Esophagus squamous epithelium (tissue), 4 donors: ENCODE measurements around the gene GNG12.

ENCODE experiments used
- CTCF ChIP-seq, 6 experiments: fragments of 450-650 bp in 4 of 6; fragments of 200-600 bp in 2 of 6; sonication (generic) in 2 of 6; IDR thresholded peaks; one replicate each; pipeline ENCODE4 v1.5.1; 2016 to 2019; ENCODE audit warnings: antibody characterized with exemption in 6 of 6, mild to moderate bottlenecking in 4 of 6, moderate library complexity in 4 of 6
- POLR2A ChIP-seq, 4 donors: fragments of 450-650 bp; IDR thresholded peaks; one replicate each; pipeline ENCODE4 v1.6.1; 2017; ENCODE audit warnings: antibody characterized with exemption in 4 of 4, mild to moderate bottlenecking in 4 of 4, moderate library complexity in 3 of 4

GRCh38 chr1:67869233-67869632 is 36.0 kb upstream of the GNG12 start:
- TF ChIP-seq CTCF (IDR thresholded peaks at IDR 0.05) (no peak), POLR2A (IDR thresholded peaks at IDR 0.05) (no peak)
